GM18511 (cell line): ENCODE measurements around the gene GIGYF1.

Experiments
- ATAC-seq: cut with Tn5 transposase; IDR thresholded peaks from one replicate; pipeline ENCODE4 v1.9.1; 2021; ENCODE audit warnings: mild to moderate bottlenecking, moderate library complexity; ENCODE audit not compliant: unreplicated experiment

GIGYF1 gene

GRCh38 chr7:100685631-100686145 is 8.4 kb downstream of the GIGYF1 start:
- no peak for ATAC-seq

GRCh38 chr7:100685049-100685605 is 8.9 kb downstream of the GIGYF1 start:
- ATAC-seq = no peak

- ATAC-seq = no peak
These were observed 9.5 kb downstream of the GIGYF1 start for GRCh38 chr7:100684534-100685042.

- ATAC-seq = no peak
These were observed 10.2 kb downstream of the GIGYF1 start for GRCh38 chr7:100683659-100684533.

- no peak for ATAC-seq
These were observed 10.9 kb downstream of the GIGYF1 start for GRCh38 chr7:100682991-100683658.

- no peak for ATAC-seq
These were observed 11.8 kb downstream of the GIGYF1 start for GRCh38 chr7:100682228-100682741.

- ATAC-seq = no peak
These were observed 12.4 kb downstream of the GIGYF1 start for GRCh38 chr7:100681491-100682227.

GRCh38 chr7:100680576-100681271 is 13.3 kb downstream of the GIGYF1 start:
- no peak for ATAC-seq

GRCh38 chr7:100679927-100680575 is 14.0 kb downstream of the GIGYF1 start:
- ATAC-seq = no peak

- no peak for ATAC-seq
These were observed 14.7 kb downstream of the GIGYF1 start for GRCh38 chr7:100679129-100679926.

- no peak for ATAC-seq
These were observed 15.6 kb downstream of the GIGYF1 start for GRCh38 chr7:100678291-100678984.

GRCh38 chr7:100677308-100678267 is 16.5 kb downstream of the GIGYF1 start:
- no peak for ATAC-seq

GRCh38 chr7:100676501-100677306 is 17.3 kb downstream of the GIGYF1 start:
- no peak for ATAC-seq

- ATAC-seq = peak; percentile 47
These were observed 18.3 kb downstream of the GIGYF1 start for GRCh38 chr7:100675581-100676350.

- ATAC-seq = no peak
These were observed 19.0 kb downstream of the GIGYF1 start for GRCh38 chr7:100675105-100675451.
